8988T (cell line): ENCODE measurements around the gene CLMP.

Source experiments
- DNase-seq: peaks from one replicate; pipeline ENCODE4 v3.0.0; 2011

CLMP gene

GRCh38 chr11:123188508-123189165, 6.4 kb downstream of the CLMP start:
- DNase-seq, result no peak

- DNase-seq, result no peak
Measured at GRCh38 chr11:123187665-123188507, 7.2 kb downstream of the CLMP start.

DNA sequence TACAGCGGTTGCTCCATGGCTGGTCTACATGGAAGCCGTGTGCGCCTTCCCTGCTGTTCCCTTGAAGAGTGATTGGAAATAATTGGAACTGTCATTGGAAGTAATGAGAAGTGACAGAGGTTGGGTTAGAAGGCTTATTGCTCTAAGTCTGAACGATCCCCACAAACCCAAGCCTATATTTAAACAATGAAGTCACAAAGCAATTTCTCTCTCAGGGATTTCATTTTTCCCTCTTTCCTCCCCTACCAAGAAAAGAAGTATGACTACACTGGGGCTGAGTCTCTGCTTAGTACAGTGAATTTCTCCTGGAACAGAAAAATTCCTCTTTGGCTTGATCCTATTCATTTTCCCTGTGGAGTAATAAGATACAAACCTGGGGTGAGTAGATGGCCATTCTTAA, 7.8 kb downstream of the CLMP start:
- no peak for DNase-seq

DNA sequence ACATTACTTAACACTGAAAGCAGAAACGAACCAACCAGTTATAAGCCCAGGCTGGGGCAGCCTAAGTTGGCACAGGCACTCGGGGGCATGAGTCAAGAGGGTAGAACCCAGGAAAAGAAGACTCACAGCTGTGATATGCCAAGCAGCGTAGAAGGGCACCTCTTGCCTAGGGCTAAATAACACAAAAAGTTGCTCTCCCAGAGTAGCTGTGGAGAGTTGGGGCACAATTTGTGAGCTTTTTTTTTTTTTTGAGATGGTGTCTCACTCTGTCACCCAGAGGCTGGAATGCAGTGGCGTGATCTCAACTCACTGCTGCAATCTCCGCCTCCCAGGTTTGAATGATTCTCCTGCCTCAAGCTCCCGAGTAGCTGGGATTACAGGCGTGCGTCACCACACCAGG, 8.8 kb downstream of the CLMP start:
- no peak for DNase-seq

GRCh38 chr11:123185326-123185725, 9.7 kb downstream of the CLMP start:
- no peak for DNase-seq

GRCh38 chr11:123184531-123184930, 10.5 kb downstream of the CLMP start:
- no peak for DNase-seq

DNA sequence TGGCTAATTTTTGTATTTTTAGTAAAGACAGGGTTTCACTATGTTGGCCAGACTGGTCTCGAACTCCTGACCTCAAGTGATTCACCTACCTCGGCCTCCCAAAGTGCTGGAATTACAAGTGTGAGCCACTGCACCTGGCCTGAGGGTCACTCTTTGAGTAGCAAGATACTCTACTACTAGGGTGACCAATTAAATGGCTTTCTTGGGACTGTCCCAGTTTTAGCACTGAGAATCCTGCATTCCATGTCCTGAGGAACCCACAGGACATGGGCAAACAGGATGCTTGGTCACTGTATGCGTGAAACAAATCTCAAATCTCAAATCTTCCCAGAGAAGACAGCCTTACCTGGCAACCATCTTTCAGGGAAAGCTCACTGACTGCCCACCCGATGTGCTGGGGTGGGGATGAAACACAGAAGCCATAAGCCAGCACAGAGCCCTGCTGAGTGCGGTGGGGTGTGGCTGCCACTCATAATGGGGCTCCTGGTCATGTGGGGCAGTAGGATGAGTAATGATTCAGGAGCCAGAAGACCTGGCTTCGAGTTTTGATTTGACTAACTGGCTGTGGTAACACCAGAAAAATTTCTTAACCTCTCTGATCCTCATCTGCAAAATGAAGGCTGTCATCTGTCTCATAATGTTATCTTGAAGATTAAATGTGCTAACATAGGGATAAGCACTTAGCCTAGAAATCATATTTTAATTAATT, 11.5 kb downstream of the CLMP start:
- no peak for DNase-seq

DNA sequence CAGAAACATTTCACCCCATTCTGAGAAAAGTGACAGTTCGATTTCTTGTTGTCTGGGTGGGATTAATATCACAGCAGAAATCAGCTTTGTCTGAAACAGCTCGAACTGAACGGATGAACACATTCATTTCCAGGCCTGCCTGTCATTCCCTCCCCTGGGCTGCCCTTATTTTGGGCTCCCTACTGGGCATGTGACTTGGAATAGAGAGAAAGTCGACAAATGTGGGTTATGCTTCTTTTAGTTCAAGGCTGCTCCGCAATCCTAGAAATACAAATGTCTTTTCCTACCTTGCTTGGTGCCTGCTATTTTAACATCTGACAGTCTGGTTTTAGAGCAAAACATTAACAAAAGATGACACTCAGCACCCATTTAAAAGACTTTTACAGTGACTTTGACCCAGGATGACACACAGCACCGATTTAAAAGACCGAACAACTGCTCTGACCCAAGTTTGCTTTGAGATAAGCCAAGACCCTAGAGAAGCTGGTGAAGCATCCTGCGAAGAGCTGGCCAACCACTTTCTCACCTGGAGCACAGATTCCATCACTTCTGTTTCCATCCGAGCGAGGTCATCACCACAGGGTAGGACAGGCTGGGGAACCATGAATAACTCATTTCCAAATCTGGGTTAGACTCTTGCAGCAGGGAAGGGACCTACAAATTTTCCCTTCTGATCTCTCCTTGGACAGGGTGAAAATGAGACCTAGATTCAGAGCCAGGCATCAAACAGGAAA, 13.1 kb downstream of the CLMP start:
- DNase-seq, result no peak

DNA sequence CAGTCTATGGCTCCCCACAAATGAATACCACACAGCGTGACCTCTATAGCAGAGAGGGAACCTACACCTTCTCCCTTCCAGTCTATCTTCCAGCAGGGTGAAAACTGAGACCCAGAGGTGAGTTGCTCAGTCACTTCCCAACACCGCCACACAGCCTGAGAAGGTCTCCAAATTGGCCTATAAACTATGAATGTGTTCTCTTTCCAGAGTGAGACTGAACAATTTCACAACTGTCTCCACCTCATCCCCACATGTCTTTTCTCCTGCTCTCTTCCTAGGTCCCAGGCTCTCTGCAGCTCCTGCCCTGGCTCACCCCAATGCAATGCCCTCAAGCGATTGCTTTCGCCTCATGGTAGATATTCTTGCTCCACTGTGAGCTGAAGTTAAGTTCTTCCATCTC, 14.0 kb downstream of the CLMP start:
- DNase-seq, result no peak

GRCh38 chr11:123180574-123180973, 14.5 kb downstream of the CLMP start:
- DNase-seq, result no peak

DNA sequence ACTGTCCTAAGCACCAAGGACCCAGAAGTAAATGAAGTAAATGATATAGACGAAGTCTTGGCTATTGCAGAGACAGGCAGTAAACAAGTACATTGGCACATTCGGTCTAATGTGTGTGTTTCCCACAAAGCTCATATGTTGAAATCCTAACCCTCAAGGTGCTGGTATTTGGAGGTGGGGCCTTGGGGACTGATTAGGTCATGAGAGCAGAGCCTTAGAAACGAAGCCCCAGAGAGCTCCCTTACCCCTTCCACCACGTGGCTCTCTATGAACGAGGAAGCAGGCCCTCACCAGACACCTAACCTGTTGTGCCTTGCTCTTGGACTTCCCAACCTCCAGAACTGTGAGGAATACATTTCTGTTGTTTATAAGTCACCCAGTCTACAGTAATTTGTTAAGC, 14.9 kb downstream of the CLMP start:
- no peak for DNase-seq

DNA sequence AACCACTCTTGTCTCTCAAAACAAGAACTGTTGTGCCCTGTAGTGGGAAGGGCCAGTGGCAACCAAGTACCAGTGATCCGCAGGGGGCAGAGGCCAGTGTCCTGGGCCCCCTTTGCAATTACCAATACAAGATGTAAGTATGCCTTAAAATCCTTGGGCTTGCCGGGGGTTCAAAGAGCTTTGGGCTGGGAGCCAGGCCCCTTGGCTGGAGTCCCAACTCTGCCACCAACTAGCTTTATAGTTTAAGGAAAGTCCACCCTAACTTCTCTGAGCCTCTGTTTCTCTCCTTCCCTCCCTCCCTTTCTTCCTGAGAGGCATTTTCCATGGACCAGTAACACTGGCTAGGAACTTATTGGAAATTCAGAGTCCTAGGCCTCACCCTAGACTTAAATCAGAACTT, 15.5 kb downstream of the CLMP start:
- no peak for DNase-seq

DNA sequence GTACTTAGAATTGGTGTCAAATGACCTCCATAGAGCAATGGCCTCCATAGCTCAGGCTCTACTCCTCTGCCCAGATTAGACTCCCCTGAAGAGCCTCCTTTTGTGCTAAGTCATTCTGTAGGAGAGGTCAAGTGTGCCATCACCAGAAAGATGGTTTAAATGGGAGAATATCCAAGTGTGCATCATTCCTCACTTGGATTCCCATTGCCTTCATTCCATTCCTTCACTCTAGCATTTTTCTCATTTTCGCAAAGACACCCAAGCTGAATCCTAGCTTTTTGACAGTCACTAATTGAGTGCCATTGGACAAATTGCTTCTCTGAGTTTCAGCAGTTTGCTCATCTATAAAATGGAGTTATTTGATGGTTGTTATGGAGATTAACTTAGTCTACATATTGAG, 16.9 kb downstream of the CLMP start:
- DNase-seq, result no peak

- DNase-seq, result no peak
Measured at GRCh38 chr11:123176785-123177184, 18.3 kb downstream of the CLMP start.

DNA sequence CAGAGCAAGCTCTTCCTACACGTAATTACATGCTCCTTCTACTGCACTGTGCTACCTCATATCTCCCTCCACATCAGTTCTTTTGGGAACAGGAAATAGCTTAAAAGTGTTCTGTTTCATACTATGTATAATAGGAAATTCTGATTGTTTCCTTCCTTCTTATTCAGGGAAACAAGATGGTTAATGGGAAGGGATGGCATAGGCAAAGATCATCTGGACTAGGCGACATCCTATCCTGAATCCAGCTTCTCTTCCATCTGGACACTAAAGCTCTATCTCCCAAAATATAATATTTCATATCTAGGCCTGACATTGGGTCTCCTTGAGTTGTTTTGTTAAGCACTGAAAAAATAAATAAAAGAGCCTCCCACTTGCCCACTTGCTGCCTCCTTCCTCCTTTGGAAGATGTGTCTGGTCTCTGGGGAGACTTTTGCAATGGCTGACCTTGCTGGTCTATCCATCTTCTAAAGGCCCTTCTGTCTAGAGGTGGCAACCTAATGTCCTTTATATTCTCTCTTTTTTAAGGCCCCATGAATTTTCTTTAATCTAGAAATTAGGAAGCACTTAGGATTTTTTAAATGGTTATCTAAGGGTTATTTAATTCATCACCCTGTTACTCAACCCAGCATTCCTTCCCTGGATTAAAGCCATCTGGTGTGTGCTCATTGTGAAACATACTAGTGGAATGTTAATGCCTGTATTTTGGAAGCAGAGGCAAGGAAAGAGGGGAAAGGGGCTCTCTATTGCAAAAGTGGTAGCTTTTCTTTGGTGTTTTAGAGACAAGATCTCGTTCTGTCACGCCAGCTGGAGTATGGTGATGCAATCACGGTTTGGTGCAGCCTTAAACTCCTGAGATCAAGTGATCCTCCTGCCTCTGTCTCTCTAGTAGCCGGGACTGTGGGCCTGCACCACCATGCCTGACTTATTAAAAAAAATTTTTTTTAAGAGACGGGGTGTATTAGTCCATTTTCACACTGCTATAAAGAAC, 20.6 kb downstream of the CLMP start:
- no peak for DNase-seq

- DNase-seq, result no peak
Measured at GRCh38 chr11:123173856-123174186, 21.2 kb downstream of the CLMP start.

DNA sequence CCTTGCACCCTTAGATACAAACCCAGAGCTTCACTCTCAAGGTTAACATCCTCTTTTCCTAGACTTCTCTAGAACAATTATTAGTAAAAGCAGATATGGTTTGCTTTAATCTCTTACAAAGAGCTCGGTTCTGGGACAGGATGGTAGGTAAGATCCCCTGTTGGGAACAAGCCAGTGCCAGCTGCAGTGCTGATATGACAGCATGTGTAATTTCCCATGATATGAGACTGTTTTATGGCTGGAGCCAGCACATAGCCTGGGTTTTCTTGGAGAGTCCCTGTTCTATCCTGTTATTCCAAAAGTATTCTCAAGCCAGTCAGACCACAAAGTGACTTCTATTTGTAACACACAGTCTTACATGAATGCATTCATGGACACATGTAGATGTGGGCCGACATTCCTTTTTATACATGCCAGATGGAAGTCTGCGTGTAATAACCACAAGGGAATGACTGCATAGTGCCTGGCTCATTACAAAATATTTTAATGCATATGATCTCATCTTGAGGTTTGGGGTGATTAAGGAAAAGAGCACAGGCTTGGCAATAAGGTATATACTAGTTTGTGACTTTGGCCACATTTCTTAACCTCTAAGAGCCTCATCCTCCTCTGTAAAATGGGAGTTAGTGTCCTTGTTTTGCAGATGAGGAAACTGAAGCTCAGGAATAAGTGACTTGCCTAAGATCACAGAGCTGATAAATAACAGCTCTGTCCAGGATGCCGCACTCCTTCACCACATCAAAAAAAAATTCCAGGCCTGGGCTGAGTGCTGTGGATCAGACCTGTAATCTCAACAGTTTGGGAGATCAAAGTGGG, 21.8 kb downstream of the CLMP start:
- DNase-seq, result no peak

DNA sequence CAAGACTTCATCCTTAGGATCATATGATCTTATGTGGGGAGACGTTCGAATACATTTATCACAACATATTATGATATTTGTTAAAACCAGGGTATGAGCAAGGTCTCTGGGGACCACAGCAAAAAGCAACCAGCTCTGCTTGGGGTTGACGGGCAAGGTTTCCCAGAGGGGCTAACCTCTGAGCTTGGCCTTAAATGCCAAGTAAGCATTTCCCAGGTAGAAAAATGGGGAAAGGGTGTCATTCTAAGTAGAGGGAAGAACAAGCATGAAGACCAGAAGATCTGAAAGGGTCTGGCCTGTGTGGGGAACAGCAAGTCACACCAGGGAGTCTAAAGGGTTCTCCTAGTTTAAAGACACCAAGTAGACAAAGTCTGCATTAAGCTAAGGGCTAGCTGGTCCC, 24.1 kb downstream of the CLMP start:
- no peak for DNase-seq

GRCh38 chr11:123169821-123170220, 25.2 kb downstream of the CLMP start:
- no peak for DNase-seq

GRCh38 chr11:123168955-123169484, 26.0 kb downstream of the CLMP start:
- DNase-seq, result no peak

DNA sequence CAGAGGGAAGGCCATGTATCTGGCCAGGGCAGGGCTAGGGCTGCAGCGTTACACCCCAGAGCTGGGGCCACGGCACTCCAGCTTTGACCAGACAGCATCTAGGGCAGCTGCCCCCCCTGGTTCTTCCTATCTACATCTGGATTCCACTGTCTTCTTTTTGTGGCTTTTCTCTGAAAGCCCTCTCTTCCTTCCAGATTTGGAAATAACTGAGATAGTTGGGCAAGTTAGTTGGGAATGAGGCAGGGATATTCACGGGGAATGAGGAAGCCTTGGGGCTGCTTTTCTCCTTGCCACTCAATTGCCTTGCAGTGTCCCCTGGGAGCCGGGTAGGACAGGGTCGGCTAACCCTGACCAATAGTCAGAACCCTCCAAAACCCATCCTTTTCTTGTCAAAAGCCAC, 26.8 kb downstream of the CLMP start:
- DNase-seq, result no peak
